Measurements from ENCODE around the gene COX4I1. TPM values are rescaled to one million over a fixed set of nuclear protein-coding genes. Genes with fewer than 3 reads are reported as not detected.

Gene COX4I1
- total RNA-seq, 1 experiment from 2014 or later, result 506 TPM

DNA sequence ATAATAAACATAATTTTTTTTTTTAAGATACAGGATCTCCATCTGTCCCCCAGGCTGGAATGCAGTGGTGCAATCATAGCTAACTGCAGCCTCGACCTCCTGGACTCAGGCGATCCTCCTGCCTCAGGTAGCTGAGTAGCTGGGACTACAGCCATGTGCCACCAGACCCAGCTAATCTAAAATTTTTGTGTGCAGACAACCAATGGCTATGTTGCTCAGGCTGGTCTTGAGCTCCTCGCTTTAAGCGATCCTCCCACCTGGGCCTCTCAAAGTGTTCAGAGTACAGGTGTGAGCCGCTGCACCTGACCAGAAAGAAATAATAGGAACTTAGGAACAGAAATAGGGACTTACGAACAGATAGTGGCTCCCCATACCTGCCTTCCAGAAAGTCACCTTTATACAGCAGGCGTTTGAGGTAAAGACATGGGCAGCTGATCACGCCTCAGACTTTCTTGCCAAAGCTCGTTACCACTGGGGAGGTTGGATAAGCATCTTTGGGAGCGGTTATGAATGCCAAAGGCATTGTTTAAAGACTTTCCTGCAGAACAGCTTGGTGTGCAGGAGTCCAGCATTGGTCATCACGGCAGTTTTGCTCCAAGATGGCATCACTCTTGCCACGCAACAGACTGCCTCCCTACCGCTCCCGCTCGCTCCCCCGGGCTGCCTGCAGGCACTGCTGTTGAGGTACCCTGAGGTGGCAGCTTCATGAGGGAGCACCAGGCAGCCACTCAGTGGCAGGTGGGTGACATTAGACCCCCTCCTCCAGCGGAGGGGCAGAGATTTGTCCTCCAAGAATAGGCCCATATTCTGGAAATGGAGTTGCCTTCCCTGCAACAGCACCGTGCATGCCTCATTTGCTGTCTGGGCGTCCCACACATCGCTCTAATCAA is 13.6 kb downstream of the COX4I1 start:
- WGBS (ENCODE audit: extremely low coverage, insufficient read length, low lambda C conversion rate), result no CpG with 5 or more reads among the region's 20 CpGs
- peaks cover 21% of the 10 kb centered on the region for H3K27me3 Mint-ChIP-seq (ENCODE audit: low read depth)
- no peak overlapping the region for H2BK15ac ChIP-seq (ENCODE audit: low read depth, low read length)
- H2BK5ac ChIP-seq (ENCODE audit: insufficient read length, low read length), result no peak overlapping the region
- H2AK5ac ChIP-seq (ENCODE audit: insufficient read length, low read length), result no peak overlapping the region
- no peak overlapping the region for H3K4me2 ChIP-seq (ENCODE audit: insufficient read depth, insufficient read length, low read length)
- H3K79me1 ChIP-seq (ENCODE audit: insufficient read depth, low read depth, low read length, poor library complexity, severe bottlenecking), result no peaks in the 10 kb centered on the region
- H2AFZ ChIP-seq (ENCODE audit: low read length), result no peak overlapping the region
- peak overlapping the region in 1 of 3 experiments; percentile 22; a peak in 1 of 7 replicates for H3K27ac Mint-ChIP-seq
- no peaks in the 10 kb centered on the region; the same call in 1 of the 2 replicates for H3K27me3 ChIP-seq (ENCODE audit: insufficient read depth, low read length)
- H3K4ac ChIP-seq (ENCODE audit: low read depth, low read length), result no peak overlapping the region
- no peak overlapping the region for H3K18ac ChIP-seq (ENCODE audit: insufficient read length, low read depth, low read length)
- H3K36me3 Mint-ChIP-seq (ENCODE audit: insufficient read depth in 1 of 3, low read depth in 3 of 3), result peaks cover 0 to 7% (median 3%) of the 10 kb centered on the region in 3 experiments; a peak in 2 of 7 replicates
- H3K4me3 Mint-ChIP-seq, result no peak overlapping the region; a peak in 1 of 5 replicates
- H3K23ac ChIP-seq (ENCODE audit: insufficient read length, low read depth, low read length), result no peak overlapping the region
- H4K8ac ChIP-seq (replicated peaks; ENCODE audit: insufficient read length, low read depth, low read length), result no peak overlapping the region
- H4K91ac ChIP-seq (ENCODE audit: insufficient read length, low read depth, low read length), result no peak overlapping the region
- no peak overlapping the region for H3K9ac ChIP-seq (ENCODE audit: extremely low read depth, insufficient read length, low read length)
- H3K79me2 ChIP-seq (ENCODE audit: insufficient read depth, low read length), result no peaks in the 10 kb centered on the region; the same call in 1 of the 2 replicates
- no peaks in the 10 kb centered on the region for H3K23me2 ChIP-seq (ENCODE audit: insufficient read length, low read depth, low read length, poor library complexity, severe bottlenecking)
- H3K56ac ChIP-seq (ENCODE audit: insufficient read length, low read depth, low read length), result no peak overlapping the region
- no peak overlapping the region for H3T11ph ChIP-seq (ENCODE audit: low read length)
- H3K9me3 Mint-ChIP-seq, result no peaks in the 10 kb centered on the region; a peak in 1 of 5 replicates
- no peaks in the 10 kb centered on the region for H4K20me1 ChIP-seq (ENCODE audit: control insufficient read depth, insufficient read depth, insufficient read length)
- H3K4me1 ChIP-seq (ENCODE audit: insufficient read depth, low read length), result no peaks in the 10 kb centered on the region
- H3K9me3 ChIP-seq (ENCODE audit: control insufficient read depth, low read depth, low read length), result no peaks in the 10 kb centered on the region
- H2BK20ac ChIP-seq (ENCODE audit: low read depth, low read length, poor library complexity, severe bottlenecking), result no peak overlapping the region
- no peak overlapping the region for H2BK12ac ChIP-seq (ENCODE audit: insufficient read length, low read depth, low read length)
- DNase-seq, result no peak
- H3K4me1 Mint-ChIP-seq, result peaks cover 5 to 10% of the 10 kb centered on the region in 2 experiments
- no peak overlapping the region for H2BK120ac ChIP-seq (ENCODE audit: low read depth, low read length, poor library complexity, severe bottlenecking)
- no peak overlapping the region for H3K14ac ChIP-seq (ENCODE audit: insufficient read depth, low read length)
- no peak overlapping the region for H4K5ac ChIP-seq (ENCODE audit: insufficient read length, low read depth, low read length)
- TF ChIP-seq, protein P1, sequence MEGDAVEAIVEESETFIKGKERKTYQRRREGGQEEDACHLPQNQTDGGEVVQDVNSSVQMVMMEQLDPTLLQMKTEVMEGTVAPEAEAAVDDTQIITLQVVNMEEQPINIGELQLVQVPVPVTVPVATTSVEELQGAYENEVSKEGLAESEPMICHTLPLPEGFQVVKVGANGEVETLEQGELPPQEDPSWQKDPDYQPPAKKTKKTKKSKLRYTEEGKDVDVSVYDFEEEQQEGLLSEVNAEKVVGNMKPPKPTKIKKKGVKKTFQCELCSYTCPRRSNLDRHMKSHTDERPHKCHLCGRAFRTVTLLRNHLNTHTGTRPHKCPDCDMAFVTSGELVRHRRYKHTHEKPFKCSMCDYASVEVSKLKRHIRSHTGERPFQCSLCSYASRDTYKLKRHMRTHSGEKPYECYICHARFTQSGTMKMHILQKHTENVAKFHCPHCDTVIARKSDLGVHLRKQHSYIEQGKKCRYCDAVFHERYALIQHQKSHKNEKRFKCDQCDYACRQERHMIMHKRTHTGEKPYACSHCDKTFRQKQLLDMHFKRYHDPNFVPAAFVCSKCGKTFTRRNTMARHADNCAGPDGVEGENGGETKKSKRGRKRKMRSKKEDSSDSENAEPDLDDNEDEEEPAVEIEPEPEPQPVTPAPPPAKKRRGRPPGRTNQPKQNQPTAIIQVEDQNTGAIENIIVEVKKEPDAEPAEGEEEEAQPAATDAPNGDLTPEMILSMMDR (conservative IDR thresholded peaks at IDR 0.05), result no peak
- no peak overlapping the region for H3K27ac ChIP-seq (ENCODE audit: insufficient read length, low read depth, low read length)

Measured in H9 (cell line).